ENCODE data around the gene GLIS1.

DNA sequence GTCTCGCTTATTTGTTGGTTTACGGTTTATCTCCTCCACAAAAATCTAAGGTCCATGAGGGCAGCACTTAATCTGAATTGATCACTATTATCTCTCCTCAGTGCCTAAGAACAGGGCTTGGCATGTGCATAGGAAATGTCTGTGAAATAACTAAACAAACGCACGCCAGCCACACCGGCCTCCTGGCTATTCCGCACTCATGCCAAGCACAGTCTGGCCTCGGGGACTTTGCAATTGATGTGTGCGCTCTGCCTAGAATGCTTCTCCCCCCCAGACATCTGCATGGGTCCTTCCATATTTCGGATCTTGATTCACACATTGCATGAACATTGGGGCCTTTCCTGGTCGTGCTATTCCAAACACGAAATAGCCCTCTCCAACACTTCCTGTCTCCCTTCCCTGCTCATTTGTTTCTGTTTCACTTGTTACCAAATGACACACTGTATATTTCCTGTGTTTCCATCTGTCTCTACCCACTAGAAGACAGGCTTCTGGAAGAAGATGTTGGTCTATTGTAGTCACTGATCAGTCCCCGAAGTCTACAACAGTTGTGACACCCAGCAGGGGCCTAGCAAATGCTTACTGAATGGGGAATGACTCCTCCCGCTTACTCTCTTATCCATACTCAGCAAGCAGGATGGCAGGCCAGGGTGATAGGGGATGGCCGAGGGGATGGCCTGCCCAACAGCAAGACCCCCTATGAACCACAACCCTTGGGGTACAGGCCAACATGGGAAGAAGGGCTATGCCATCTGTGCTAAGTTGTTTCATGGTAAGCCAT is 93.9 kb downstream of the GLIS1 start:
- TF ChIP-seq, protein P1, sequence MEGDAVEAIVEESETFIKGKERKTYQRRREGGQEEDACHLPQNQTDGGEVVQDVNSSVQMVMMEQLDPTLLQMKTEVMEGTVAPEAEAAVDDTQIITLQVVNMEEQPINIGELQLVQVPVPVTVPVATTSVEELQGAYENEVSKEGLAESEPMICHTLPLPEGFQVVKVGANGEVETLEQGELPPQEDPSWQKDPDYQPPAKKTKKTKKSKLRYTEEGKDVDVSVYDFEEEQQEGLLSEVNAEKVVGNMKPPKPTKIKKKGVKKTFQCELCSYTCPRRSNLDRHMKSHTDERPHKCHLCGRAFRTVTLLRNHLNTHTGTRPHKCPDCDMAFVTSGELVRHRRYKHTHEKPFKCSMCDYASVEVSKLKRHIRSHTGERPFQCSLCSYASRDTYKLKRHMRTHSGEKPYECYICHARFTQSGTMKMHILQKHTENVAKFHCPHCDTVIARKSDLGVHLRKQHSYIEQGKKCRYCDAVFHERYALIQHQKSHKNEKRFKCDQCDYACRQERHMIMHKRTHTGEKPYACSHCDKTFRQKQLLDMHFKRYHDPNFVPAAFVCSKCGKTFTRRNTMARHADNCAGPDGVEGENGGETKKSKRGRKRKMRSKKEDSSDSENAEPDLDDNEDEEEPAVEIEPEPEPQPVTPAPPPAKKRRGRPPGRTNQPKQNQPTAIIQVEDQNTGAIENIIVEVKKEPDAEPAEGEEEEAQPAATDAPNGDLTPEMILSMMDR (IDR thresholded peaks at IDR 0.05), result no peak
- TF ChIP-seq POLR2A (IDR thresholded peaks at IDR 0.05), result no peak

All from lower leg skin (tissue), 3 donors.